ENCODE results near the gene ITIH6. TPM values are rescaled to one million over a fixed set of nuclear protein-coding genes. Genes with fewer than 3 reads are reported as not detected.
"Not testable (repeated sequence)": the region's sequence is repeated elsewhere in the genome, so short reads cannot be mapped to it uniquely, and the experiment has no call there.

Gene ITIH6
- polyA plus RNA-seq (2013, experiment 1 of 2), result not detected
- polyA plus RNA-seq (2013, experiment 2 of 2), result not detected

DNA sequence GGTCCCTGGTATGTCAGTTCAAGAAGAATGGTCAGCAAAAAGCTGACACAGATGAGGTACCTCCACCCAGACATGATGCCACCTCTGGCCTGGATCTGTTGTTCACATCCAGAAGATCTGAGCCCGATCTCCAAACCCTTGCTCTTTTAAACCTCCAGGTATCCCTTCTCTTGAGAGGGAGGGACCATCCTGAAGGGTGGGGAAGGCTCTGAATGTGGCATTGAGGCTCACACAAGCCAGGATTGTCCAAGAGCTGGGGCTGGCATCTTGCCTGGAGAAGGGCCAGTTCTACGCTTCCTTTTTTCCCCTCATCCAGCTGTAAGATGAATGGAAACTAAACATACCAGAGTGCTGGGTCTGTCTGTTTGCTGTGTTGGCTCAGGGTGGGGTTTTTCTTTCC, at the start of gene ITIH6:
Gene ITIH6 (minus strand): TSS at position 119 of the 400 bp plus-strand sequence. CDS start 45 bp downstream, at position 74.
- Histone ChIP-seq H3K9ac (ENCODE audit: low read depth, low read length) (no peak within 1 kb of the TSS), H3K9me3 (ENCODE audit: insufficient read depth, low read depth, low read length) (no peaks in the 10 kb centered on the region), H3K27me3 (ENCODE audit: insufficient read depth, low read length) (no peaks in the 10 kb centered on the region), H3K36me3 (ENCODE audit: insufficient read depth, low read length) (no peaks in the 10 kb centered on the region), H3K4me3 (ENCODE audit: low read length) (no peak within 1 kb of the TSS), H3K27ac (ENCODE audit: low read depth, low read length) (no peak within 1 kb of the TSS), H3K4me1 (ENCODE audit: insufficient read depth, low read length) (no peaks in the 10 kb centered on the region)
- no CpG with 5 or more reads among the region's 2 CpGs for WGBS

- not testable (repeated sequence) for H3K27ac ChIP-seq (ENCODE audit: low read depth, low read length); H3K4me1 ChIP-seq (ENCODE audit: insufficient read depth, low read length); H3K4me3 ChIP-seq (ENCODE audit: low read length); H3K9ac ChIP-seq (ENCODE audit: low read depth, low read length); H3K36me3 ChIP-seq (ENCODE audit: insufficient read depth, low read length); H3K27me3 ChIP-seq (ENCODE audit: insufficient read depth, low read length); H3K9me3 ChIP-seq (ENCODE audit: insufficient read depth, low read depth, low read length)
- 92% methylated on average over 2 of the region's 2 CpGs for WGBS
Observed at GRCh38 chrX:54847700-54848099, 49.6 kb upstream of the ITIH6 start.

DNA sequence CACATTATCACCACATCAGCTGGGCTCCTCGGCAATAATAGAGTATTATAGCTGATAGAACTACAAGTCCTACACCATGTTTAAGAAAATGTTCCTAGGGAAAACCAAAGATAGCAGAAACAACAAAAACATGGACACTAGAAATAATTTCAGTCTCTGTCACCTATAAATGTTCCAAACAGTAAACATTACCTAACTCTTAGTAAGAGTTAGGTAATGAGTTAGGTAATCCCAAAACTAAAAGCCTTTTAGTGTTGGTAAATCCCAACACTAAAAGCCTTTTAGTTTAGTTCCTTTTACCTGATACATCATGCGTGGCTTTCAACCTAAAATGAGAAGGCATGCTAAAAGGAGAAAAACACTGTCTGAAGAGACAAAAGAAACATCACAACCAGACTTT, 45.0 kb upstream of the ITIH6 start:
- no peak overlapping the region for H3K9ac ChIP-seq (ENCODE audit: low read depth, low read length)
- 100% methylated on average over 1 of the region's 2 CpGs for WGBS
- no peak overlapping the region for H3K4me3 ChIP-seq (ENCODE audit: low read length)
- no peak overlapping the region for H3K27ac ChIP-seq (ENCODE audit: low read depth, low read length)
- H3K36me3 ChIP-seq (ENCODE audit: insufficient read depth, low read length), result no peaks in the 10 kb centered on the region
- H3K27me3 ChIP-seq (ENCODE audit: insufficient read depth, low read length), result no peaks in the 10 kb centered on the region
- no peaks in the 10 kb centered on the region for H3K9me3 ChIP-seq (ENCODE audit: insufficient read depth, low read depth, low read length)
- peaks cover 5% of the 10 kb centered on the region for H3K4me1 ChIP-seq (ENCODE audit: insufficient read depth, low read length)

DNA sequence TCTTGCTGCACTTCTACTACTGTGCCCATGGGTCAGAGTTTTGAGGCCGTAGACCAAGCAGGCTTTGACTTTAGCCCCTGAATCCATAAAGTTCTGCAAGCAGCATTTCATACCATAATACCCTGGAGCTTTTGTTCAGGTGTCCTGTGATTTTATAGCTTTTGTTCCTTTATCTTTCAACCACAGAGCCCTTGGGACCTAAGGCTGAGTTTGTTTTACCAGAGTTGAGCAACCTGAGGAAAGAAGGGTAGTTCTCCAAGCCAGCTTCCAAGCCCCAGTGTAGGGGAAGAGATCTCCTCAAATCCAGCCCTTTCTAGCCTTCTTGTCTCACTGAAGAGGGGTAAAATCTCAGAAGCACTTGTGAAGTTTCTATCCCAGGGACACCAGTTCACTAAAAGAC, 44.6 kb upstream of the ITIH6 start:
- H3K9me3 ChIP-seq (ENCODE audit: insufficient read depth, low read depth, low read length), result no peaks in the 10 kb centered on the region
- H3K4me1 ChIP-seq (ENCODE audit: insufficient read depth, low read length), result peaks cover 5% of the 10 kb centered on the region
- WGBS, result 94% methylated on average over 1 of the region's 1 CpG
- no peak overlapping the region for H3K27ac ChIP-seq (ENCODE audit: low read depth, low read length)
- H3K9ac ChIP-seq (ENCODE audit: low read depth, low read length), result no peak overlapping the region
- no peaks in the 10 kb centered on the region for H3K36me3 ChIP-seq (ENCODE audit: insufficient read depth, low read length)
- H3K4me3 ChIP-seq (ENCODE audit: low read length), result no peak overlapping the region
- no peaks in the 10 kb centered on the region for H3K27me3 ChIP-seq (ENCODE audit: insufficient read depth, low read length)

DNA sequence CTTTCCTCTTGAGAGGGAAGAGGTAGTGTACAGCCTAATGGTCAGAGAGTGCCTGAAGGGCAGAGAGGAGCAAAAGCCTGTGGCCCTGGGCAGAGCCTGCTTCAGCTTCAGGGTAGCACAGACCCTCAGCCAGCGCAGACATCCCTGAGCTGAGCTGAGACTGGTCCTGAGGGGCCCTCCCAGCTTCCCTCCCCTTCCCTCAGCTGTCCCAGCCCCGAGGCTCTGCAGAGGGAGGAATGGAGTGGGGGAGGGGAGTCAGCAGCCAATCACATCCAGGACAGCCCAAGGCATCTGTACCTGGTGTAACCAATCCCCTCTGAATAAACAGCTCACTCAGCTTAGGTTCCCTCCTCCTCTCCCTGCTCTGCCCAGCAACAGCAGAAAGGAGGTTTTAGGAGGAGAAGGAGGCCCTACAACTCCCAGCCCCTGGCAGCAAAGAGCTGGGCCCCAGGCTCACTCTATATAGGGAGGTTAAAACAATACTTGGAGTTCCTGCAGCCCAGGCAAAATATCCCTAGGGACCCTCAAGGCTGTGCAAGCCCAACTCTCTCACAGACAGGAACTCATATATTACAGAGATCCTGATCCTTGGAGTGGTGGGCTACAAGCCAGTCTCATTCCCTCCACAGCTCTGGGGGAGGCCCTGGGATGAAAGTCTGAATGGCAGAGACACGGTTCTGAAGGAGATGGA, 43.3 kb upstream of the ITIH6 start:
- not testable (repeated sequence) for H3K9me3 ChIP-seq (ENCODE audit: insufficient read depth, low read depth, low read length); H3K36me3 ChIP-seq (ENCODE audit: insufficient read depth, low read length); H3K4me1 ChIP-seq (ENCODE audit: insufficient read depth, low read length); H3K4me3 ChIP-seq (ENCODE audit: low read length); H3K27me3 ChIP-seq (ENCODE audit: insufficient read depth, low read length)
- peak overlapping the region; percentile 33; the same call in 1 of the 2 replicates for H3K9ac ChIP-seq (ENCODE audit: low read depth, low read length)
- 71% methylated on average over 1 of the region's 3 CpGs for WGBS
- H3K27ac ChIP-seq (ENCODE audit: low read depth, low read length), result peak overlapping the region; percentile 60; the same call in 1 of the 2 replicates

DNA sequence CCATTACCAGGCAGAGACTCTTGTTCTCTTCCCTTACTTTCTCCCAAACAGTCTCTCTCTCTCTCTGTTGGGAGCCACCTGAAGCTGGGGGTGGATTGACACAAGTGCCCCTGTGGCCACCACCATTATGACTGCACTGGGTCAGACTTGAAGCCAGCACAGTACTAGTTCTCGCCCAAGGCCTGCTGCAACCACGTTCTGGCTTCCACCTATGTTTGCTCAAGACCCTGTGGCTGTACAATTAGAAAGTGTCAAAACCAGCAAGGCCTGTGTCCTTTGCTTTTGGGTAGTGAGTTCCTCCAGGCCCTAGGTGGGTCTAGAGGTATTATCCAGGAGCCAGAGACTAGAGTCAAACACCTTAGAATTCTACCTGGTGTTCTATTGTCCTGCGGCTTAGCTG, 40.5 kb upstream of the ITIH6 start:
- Histone ChIP-seq H3K9me3 (ENCODE audit: insufficient read depth, low read depth, low read length) (no peaks in the 10 kb centered on the region), H3K9ac (ENCODE audit: low read depth, low read length) (no peak overlapping the region), H3K4me3 (ENCODE audit: low read length) (no peak overlapping the region), H3K27ac (ENCODE audit: low read depth, low read length) (no peak overlapping the region), H3K4me1 (ENCODE audit: insufficient read depth, low read length) (peaks cover 5% of the 10 kb centered on the region), H3K36me3 (ENCODE audit: insufficient read depth, low read length) (no peaks in the 10 kb centered on the region), H3K27me3 (ENCODE audit: insufficient read depth, low read length) (no peaks in the 10 kb centered on the region)
- WGBS, result 83% methylated on average over 3 of the region's 3 CpGs

GRCh38 chrX:54826598-54826997, 28.5 kb upstream of the ITIH6 start:
- Histone ChIP-seq H3K36me3 (ENCODE audit: insufficient read depth, low read length) (no peaks in the 10 kb centered on the region), H3K4me1 (ENCODE audit: insufficient read depth, low read length) (no peaks in the 10 kb centered on the region), H3K9me3 (ENCODE audit: insufficient read depth, low read depth, low read length) (no peaks in the 10 kb centered on the region), H3K27ac (ENCODE audit: low read depth, low read length) (no peak overlapping the region), H3K9ac (ENCODE audit: low read depth, low read length) (no peak overlapping the region), H3K4me3 (ENCODE audit: low read length) (no peak overlapping the region), H3K27me3 (ENCODE audit: insufficient read depth, low read length) (no peaks in the 10 kb centered on the region)
- 87% methylated on average over 4 of the region's 4 CpGs for WGBS

DNA sequence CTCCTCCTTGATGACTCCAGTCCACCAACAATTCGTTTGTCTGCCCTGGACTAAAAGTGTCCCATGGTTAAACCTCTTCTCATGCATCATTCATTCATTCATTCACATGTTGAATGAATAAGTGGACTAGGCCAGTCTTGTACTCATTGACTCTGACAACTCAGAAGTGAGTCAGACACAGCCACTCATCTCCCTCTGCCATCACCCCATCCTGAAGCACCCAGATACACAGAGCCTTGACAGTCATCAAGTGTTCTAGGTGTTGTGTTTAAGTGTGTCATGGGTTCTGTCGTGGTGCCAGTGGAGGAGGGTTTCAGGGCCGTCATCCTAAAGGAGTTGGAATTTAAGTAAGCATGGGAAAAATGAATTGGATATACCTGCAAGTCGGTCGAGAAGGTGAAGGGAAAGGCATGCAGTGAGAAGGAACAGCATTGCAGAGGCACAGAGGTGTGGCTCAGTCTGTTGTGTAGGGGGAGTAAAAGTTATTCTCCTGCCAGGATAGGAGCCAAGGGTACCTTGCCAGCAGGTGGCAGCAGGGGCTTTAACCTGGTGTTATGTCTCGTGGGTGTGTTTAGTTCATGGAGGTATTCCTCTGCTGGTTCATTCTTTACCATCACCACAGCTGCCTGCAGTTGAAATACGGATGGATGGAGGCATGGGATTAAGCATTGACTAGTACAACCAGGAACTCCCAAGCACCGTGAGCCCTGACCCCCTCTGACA, 27.8 kb upstream of the ITIH6 start:
- no peak overlapping the region for H3K27ac ChIP-seq (ENCODE audit: low read depth, low read length)
- H3K4me3 ChIP-seq (ENCODE audit: low read length), result no peak overlapping the region
- no peaks in the 10 kb centered on the region for H3K9me3 ChIP-seq (ENCODE audit: insufficient read depth, low read depth, low read length)
- no peaks in the 10 kb centered on the region for H3K4me1 ChIP-seq (ENCODE audit: insufficient read depth, low read length)
- no peaks in the 10 kb centered on the region for H3K27me3 ChIP-seq (ENCODE audit: insufficient read depth, low read length)
- no peaks in the 10 kb centered on the region for H3K36me3 ChIP-seq (ENCODE audit: insufficient read depth, low read length)
- H3K9ac ChIP-seq (ENCODE audit: low read depth, low read length), result no peak overlapping the region
- WGBS, result 71% methylated on average over 7 of the region's 8 CpGs

DNA sequence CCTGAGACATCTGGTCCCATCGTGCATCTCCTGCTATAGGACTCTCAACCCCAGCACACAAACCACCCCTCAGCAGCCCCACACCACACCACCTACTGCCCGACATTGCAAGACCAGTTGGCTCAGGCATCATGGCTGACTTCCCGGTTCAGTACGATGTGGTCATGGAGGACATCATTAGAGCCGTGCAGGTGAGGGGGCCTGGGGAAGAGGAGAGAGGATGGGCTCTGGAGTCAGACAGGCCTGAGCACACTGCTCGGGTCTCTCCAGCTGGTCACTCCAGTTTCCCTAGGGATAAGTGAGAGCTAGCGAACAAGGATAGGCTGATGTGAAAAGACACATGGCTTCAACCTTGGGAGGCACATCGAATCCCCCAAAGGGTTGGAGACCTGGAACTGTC, 26.7 kb upstream of the ITIH6 start:
- Histone ChIP-seq H3K27me3 (ENCODE audit: insufficient read depth, low read length) (no peaks in the 10 kb centered on the region), H3K4me1 (ENCODE audit: insufficient read depth, low read length) (no peaks in the 10 kb centered on the region), H3K4me3 (ENCODE audit: low read length) (no peak overlapping the region), H3K9me3 (ENCODE audit: insufficient read depth, low read depth, low read length) (no peaks in the 10 kb centered on the region), H3K9ac (ENCODE audit: low read depth, low read length) (no peak overlapping the region), H3K36me3 (ENCODE audit: insufficient read depth, low read length) (no peaks in the 10 kb centered on the region), H3K27ac (ENCODE audit: low read depth, low read length) (no peak overlapping the region)
- WGBS, result 97% methylated on average over 8 of the region's 8 CpGs

DNA sequence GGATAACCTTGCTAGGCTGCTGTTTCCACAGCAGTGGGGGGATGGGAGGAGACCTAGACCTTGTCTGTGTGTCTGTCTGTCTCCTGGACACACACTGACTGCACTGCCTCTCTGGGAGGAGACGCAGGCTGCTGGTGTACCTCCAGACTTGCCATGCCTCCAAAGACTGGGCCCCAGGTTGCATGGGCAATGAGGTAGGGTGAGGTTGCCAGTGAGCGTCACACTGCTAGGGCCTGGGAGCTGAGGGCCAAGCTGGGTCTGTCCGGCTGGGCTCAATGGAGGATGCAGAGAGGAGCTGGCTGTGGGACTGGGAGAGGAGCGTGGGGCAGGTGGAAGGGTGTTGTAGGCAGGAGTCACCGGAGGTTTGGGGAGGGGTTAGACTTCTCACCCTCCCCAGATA, 26.1 kb upstream of the ITIH6 start:
- H3K4me3 ChIP-seq (ENCODE audit: low read length), result no peak overlapping the region
- H3K9me3 ChIP-seq (ENCODE audit: insufficient read depth, low read depth, low read length), result no peaks in the 10 kb centered on the region
- no peak overlapping the region for H3K9ac ChIP-seq (ENCODE audit: low read depth, low read length)
- no peaks in the 10 kb centered on the region for H3K4me1 ChIP-seq (ENCODE audit: insufficient read depth, low read length)
- H3K36me3 ChIP-seq (ENCODE audit: insufficient read depth, low read length), result no peaks in the 10 kb centered on the region
- H3K27ac ChIP-seq (ENCODE audit: low read depth, low read length), result no peak overlapping the region
- WGBS, result 82% methylated on average over 3 of the region's 5 CpGs
- H3K27me3 ChIP-seq (ENCODE audit: insufficient read depth, low read length), result no peaks in the 10 kb centered on the region

GRCh38 chrX:54821310-54821709, 23.3 kb upstream of the ITIH6 start:
- Histone ChIP-seq H3K4me1 (ENCODE audit: insufficient read depth, low read length) (no peaks in the 10 kb centered on the region), H3K4me3 (ENCODE audit: low read length) (no peak overlapping the region), H3K9ac (ENCODE audit: low read depth, low read length) (no peak overlapping the region), H3K9me3 (ENCODE audit: insufficient read depth, low read depth, low read length) (no peaks in the 10 kb centered on the region), H3K27ac (ENCODE audit: low read depth, low read length) (no peak overlapping the region), H3K27me3 (ENCODE audit: insufficient read depth, low read length) (no peaks in the 10 kb centered on the region), H3K36me3 (ENCODE audit: insufficient read depth, low read length) (peaks cover 2% of the 10 kb centered on the region; the same call in 1 of the 2 replicates)
- 84% methylated on average over 2 of the region's 2 CpGs for WGBS

Data from HUES64 (cell line).